ENCODE results near the gene TAOK1.

Gene TAOK1

GRCh38 chr17:29396066-29396465 is 5.9 kb downstream of the TAOK1 start:
- H3K4me3 ChIP-seq (ENCODE audit: low read depth in 1 of 2, low read length in 2 of 2): no peak overlapping the region
- no peaks in the 10 kb centered on the region for H3K27me3 ChIP-seq (ENCODE audit: control insufficient read depth in 1 of 2, insufficient read depth in 2 of 2, low read length in 2 of 2)
- H3K9ac ChIP-seq (ENCODE audit: low read depth in 1 of 2, low read length in 2 of 2): no peak overlapping the region
- H3K4me1 ChIP-seq (ENCODE audit: control insufficient read depth in 1 of 2, insufficient read depth in 2 of 2, low read length in 2 of 2): peaks cover 10 to 15% of the 10 kb centered on the region in 2 donors
- H3K36me3 ChIP-seq (ENCODE audit: control insufficient read depth in 1 of 2, insufficient read depth in 2 of 2, low read length in 2 of 2): no peaks in the 10 kb centered on the region
- H3K27ac ChIP-seq (ENCODE audit: low read depth, low read length): no peak overlapping the region
- H3K9me3 ChIP-seq (ENCODE audit: control insufficient read depth in 1 of 2, low read length in 2 of 2): no peaks in the 10 kb centered on the region

DNA sequence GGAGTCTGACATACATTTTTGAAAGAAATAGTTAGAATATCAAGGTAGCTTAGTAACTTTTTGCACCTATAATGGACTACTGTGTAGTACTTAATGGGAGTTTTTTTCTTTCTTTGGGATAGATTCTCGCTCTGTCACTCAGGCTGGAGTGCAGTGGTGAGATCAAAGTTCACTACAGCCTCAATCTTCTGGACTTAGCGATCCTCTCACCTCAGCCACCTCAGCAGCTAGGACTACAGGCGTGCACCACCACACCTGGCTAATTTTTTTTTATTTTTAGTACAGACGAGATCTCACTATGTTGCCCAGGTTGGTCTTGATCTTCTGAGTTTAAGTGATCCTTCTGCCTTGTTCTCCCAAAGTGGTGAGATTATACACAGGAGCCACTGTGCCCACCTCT is 9.5 kb downstream of the TAOK1 start:
- Histone ChIP-seq H3K4me1 (ENCODE audit: control insufficient read depth in 1 of 2, insufficient read depth in 2 of 2, low read length in 2 of 2) (no peaks in the 10 kb centered on the region), H3K27me3 (ENCODE audit: control insufficient read depth in 1 of 2, insufficient read depth in 2 of 2, low read length in 2 of 2) (no peaks in the 10 kb centered on the region), H3K27ac (ENCODE audit: low read depth, low read length) (no peak overlapping the region), H3K9me3 (ENCODE audit: control insufficient read depth in 1 of 2, low read length in 2 of 2) (no peaks in the 10 kb centered on the region), H3K36me3 (ENCODE audit: control insufficient read depth in 1 of 2, insufficient read depth in 2 of 2, low read length in 2 of 2) (peaks cover 0 to 9% of the 10 kb centered on the region in 2 donors), H3K4me3 (ENCODE audit: low read depth in 1 of 2, low read length in 2 of 2) (no peak overlapping the region), H3K9ac (ENCODE audit: low read depth in 1 of 2, low read length in 2 of 2) (no peak overlapping the region)

DNA sequence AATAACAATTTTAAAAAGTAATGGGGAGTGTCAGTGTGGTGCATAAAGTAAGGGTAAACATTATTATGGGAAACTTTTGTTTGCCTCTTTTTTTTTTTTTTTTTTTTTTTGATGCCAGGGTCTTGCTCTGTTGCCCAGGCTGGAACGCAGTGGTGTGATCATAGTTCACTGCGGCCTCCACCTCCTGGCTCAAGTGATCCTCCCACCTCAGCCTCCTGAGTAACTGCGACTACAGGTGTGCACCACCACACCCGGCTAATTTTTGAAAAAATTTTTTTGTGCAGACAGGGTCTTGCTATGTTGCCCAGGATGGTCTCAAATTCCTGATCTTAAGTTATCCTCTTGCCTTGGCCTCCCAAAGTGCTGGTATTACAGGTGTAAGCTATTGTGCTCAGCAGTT is 10.7 kb downstream of the TAOK1 start:
- Histone ChIP-seq H3K36me3 (ENCODE audit: control insufficient read depth in 1 of 2, insufficient read depth in 2 of 2, low read length in 2 of 2) (peaks cover 0 to 12% of the 10 kb centered on the region in 2 donors), H3K4me3 (ENCODE audit: low read depth in 1 of 2, low read length in 2 of 2) (no peak overlapping the region), H3K9me3 (ENCODE audit: control insufficient read depth in 1 of 2, low read length in 2 of 2) (no peaks in the 10 kb centered on the region), H3K27ac (ENCODE audit: low read depth, low read length) (no peak overlapping the region), H3K4me1 (ENCODE audit: control insufficient read depth in 1 of 2, insufficient read depth in 2 of 2, low read length in 2 of 2) (no peaks in the 10 kb centered on the region), H3K27me3 (ENCODE audit: control insufficient read depth in 1 of 2, insufficient read depth in 2 of 2, low read length in 2 of 2) (no peaks in the 10 kb centered on the region), H3K9ac (ENCODE audit: low read depth in 1 of 2, low read length in 2 of 2) (no peak overlapping the region)

- H3K27ac ChIP-seq (ENCODE audit: low read depth, low read length): no peak overlapping the region
- no peaks in the 10 kb centered on the region for H3K27me3 ChIP-seq (ENCODE audit: control insufficient read depth in 1 of 2, insufficient read depth in 2 of 2, low read length in 2 of 2)
- no peak overlapping the region for H3K9ac ChIP-seq (ENCODE audit: low read depth in 1 of 2, low read length in 2 of 2)
- no peak overlapping the region for H3K4me3 ChIP-seq (ENCODE audit: low read depth in 1 of 2, low read length in 2 of 2)
- no peaks in the 10 kb centered on the region for H3K9me3 ChIP-seq (ENCODE audit: control insufficient read depth in 1 of 2, low read length in 2 of 2)
- H3K36me3 ChIP-seq (ENCODE audit: control insufficient read depth in 1 of 2, insufficient read depth in 2 of 2, low read length in 2 of 2): peaks cover 0 to 13% of the 10 kb centered on the region in 2 donors
- H3K4me1 ChIP-seq (ENCODE audit: control insufficient read depth in 1 of 2, insufficient read depth in 2 of 2, low read length in 2 of 2): no peaks in the 10 kb centered on the region
These were observed 11.1 kb downstream of the TAOK1 start for GRCh38 chr17:29401258-29401657.

GRCh38 chr17:29407856-29408255 is 17.7 kb downstream of the TAOK1 start:
- Histone ChIP-seq H3K27me3 (ENCODE audit: control insufficient read depth in 1 of 2, insufficient read depth in 2 of 2, low read length in 2 of 2) (no peaks in the 10 kb centered on the region), H3K9ac (ENCODE audit: low read depth in 1 of 2, low read length in 2 of 2) (no peak overlapping the region), H3K36me3 (ENCODE audit: control insufficient read depth in 1 of 2, insufficient read depth in 2 of 2, low read length in 2 of 2) (peaks cover 0 to 26% of the 10 kb centered on the region in 2 donors), H3K4me3 (ENCODE audit: low read depth in 1 of 2, low read length in 2 of 2) (no peak overlapping the region), H3K27ac (ENCODE audit: low read depth, low read length) (no peak overlapping the region), H3K4me1 (ENCODE audit: control insufficient read depth in 1 of 2, insufficient read depth in 2 of 2, low read length in 2 of 2) (no peaks in the 10 kb centered on the region), H3K9me3 (ENCODE audit: control insufficient read depth in 1 of 2, low read length in 2 of 2) (no peaks in the 10 kb centered on the region)

DNA sequence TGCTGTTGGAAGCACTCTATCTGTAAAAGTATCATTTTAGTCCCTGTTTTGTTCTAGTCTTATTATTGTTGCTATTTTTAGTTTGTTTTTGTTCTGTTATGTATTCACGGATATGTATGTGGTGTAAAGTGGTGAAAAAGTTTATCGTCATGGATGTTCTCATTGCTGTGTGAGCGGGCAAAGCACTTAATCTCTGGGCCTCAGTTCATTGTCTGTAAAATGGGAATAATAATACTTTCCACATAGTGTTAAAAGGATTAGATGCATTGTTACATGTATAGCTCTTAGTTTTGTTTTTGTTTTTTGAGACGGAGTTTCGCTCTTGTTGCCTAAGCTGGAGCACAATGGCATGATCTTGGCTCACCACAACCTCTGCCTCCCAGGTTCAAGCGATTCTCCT is 19.8 kb downstream of the TAOK1 start:
- Histone ChIP-seq H3K9me3 (ENCODE audit: control insufficient read depth in 1 of 2, low read length in 2 of 2) (no peaks in the 10 kb centered on the region), H3K4me3 (ENCODE audit: low read depth in 1 of 2, low read length in 2 of 2) (no peak overlapping the region), H3K4me1 (ENCODE audit: control insufficient read depth in 1 of 2, insufficient read depth in 2 of 2, low read length in 2 of 2) (no peaks in the 10 kb centered on the region), H3K27ac (ENCODE audit: low read depth, low read length) (no peak overlapping the region), H3K9ac (ENCODE audit: low read depth in 1 of 2, low read length in 2 of 2) (no peak overlapping the region), H3K27me3 (ENCODE audit: control insufficient read depth in 1 of 2, insufficient read depth in 2 of 2, low read length in 2 of 2) (no peaks in the 10 kb centered on the region), H3K36me3 (ENCODE audit: control insufficient read depth in 1 of 2, insufficient read depth in 2 of 2, low read length in 2 of 2) (peaks cover 0 to 15% of the 10 kb centered on the region in 2 donors)

- no peak overlapping the region for H3K27ac ChIP-seq (ENCODE audit: low read depth, low read length)
- H3K9me3 ChIP-seq (ENCODE audit: control insufficient read depth in 1 of 2, low read length in 2 of 2): no peaks in the 10 kb centered on the region
These were observed 22.8 kb downstream of the TAOK1 start for GRCh38 chr17:29412780-29413565.

GRCh38 chr17:29420128-29420527 is 30.0 kb downstream of the TAOK1 start:
- H3K36me3 ChIP-seq (ENCODE audit: control insufficient read depth in 1 of 2, insufficient read depth in 2 of 2, low read length in 2 of 2): peaks cover 0 to 7% of the 10 kb centered on the region in 2 donors
- no peaks in the 10 kb centered on the region for H3K27me3 ChIP-seq (ENCODE audit: control insufficient read depth in 1 of 2, insufficient read depth in 2 of 2, low read length in 2 of 2)
- H3K9me3 ChIP-seq (ENCODE audit: control insufficient read depth in 1 of 2, low read length in 2 of 2): no peaks in the 10 kb centered on the region
- H3K4me3 ChIP-seq (ENCODE audit: low read depth in 1 of 2, low read length in 2 of 2): no peak overlapping the region
- no peak overlapping the region for H3K9ac ChIP-seq (ENCODE audit: low read depth in 1 of 2, low read length in 2 of 2)
- no peaks in the 10 kb centered on the region for H3K4me1 ChIP-seq (ENCODE audit: control insufficient read depth in 1 of 2, insufficient read depth in 2 of 2, low read length in 2 of 2)
- no peak overlapping the region for H3K27ac ChIP-seq (ENCODE audit: low read depth, low read length)

More at GRCh38 chr17:29412780-29413565, 22.8 kb downstream of the TAOK1 start:
- Histone ChIP-seq H3K36me3 (ENCODE audit: control insufficient read depth in 1 of 2, insufficient read depth in 2 of 2, low read length in 2 of 2) (peaks cover 0 to under 1% of the 10 kb centered on the region in 2 donors), H3K27me3 (ENCODE audit: control insufficient read depth in 1 of 2, insufficient read depth in 2 of 2, low read length in 2 of 2) (no peaks in the 10 kb centered on the region), H3K9ac (ENCODE audit: low read depth in 1 of 2, low read length in 2 of 2) (no peak overlapping the region), H3K4me1 (ENCODE audit: control insufficient read depth in 1 of 2, insufficient read depth in 2 of 2, low read length in 2 of 2) (no peaks in the 10 kb centered on the region), H3K4me3 (ENCODE audit: low read depth in 1 of 2, low read length in 2 of 2) (no peak overlapping the region)

DNA sequence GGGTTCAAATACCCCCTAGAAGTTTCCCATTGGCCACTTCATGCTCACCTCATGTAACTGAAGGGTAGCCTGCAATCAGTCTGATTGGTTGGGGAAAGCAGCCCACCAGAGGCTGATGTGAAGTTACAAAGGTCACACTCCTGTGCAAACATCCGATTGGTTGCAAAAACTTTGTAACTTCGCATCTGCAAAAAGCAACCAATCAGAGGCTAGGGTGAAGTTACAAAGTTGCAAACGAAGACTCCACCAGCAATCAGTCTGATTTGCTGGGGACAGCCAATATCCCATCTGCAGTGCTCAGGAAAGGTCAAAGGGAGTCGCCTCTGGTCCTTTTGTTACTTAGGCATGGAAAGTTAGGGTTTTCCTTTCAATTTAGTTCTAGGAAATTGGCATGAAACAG is 40.1 kb downstream of the TAOK1 start:
- H3K4me3 ChIP-seq (ENCODE audit: low read depth in 1 of 2, low read length in 2 of 2): no peak overlapping the region
- no peaks in the 10 kb centered on the region for H3K4me1 ChIP-seq (ENCODE audit: control insufficient read depth in 1 of 2, insufficient read depth in 2 of 2, low read length in 2 of 2)
- no peaks in the 10 kb centered on the region for H3K36me3 ChIP-seq (ENCODE audit: control insufficient read depth in 1 of 2, insufficient read depth in 2 of 2, low read length in 2 of 2)
- no peaks in the 10 kb centered on the region for H3K27me3 ChIP-seq (ENCODE audit: control insufficient read depth in 1 of 2, insufficient read depth in 2 of 2, low read length in 2 of 2)
- no peaks in the 10 kb centered on the region for H3K9me3 ChIP-seq (ENCODE audit: control insufficient read depth in 1 of 2, low read length in 2 of 2)
- H3K27ac ChIP-seq (ENCODE audit: low read depth, low read length): no peak overlapping the region
- no peak overlapping the region for H3K9ac ChIP-seq (ENCODE audit: low read depth in 1 of 2, low read length in 2 of 2)

GRCh38 chr17:29433541-29433940 is 43.4 kb downstream of the TAOK1 start:
- no peaks in the 10 kb centered on the region for H3K27me3 ChIP-seq (ENCODE audit: control insufficient read depth in 1 of 2, insufficient read depth in 2 of 2, low read length in 2 of 2)
- H3K9ac ChIP-seq (ENCODE audit: low read depth in 1 of 2, low read length in 2 of 2): no peak overlapping the region
- no peaks in the 10 kb centered on the region for H3K36me3 ChIP-seq (ENCODE audit: control insufficient read depth in 1 of 2, insufficient read depth in 2 of 2, low read length in 2 of 2)
- no peaks in the 10 kb centered on the region for H3K4me1 ChIP-seq (ENCODE audit: control insufficient read depth in 1 of 2, insufficient read depth in 2 of 2, low read length in 2 of 2)
- H3K27ac ChIP-seq (ENCODE audit: low read depth, low read length): no peak overlapping the region
- no peaks in the 10 kb centered on the region for H3K9me3 ChIP-seq (ENCODE audit: control insufficient read depth in 1 of 2, low read length in 2 of 2)
- H3K4me3 ChIP-seq (ENCODE audit: low read depth in 1 of 2, low read length in 2 of 2): no peak overlapping the region

Measured in duodenal mucosa (tissue), 2 donors.